MCF 10A (cell line): ENCODE data around the gene OPCML. TPM values are rescaled to one million over a fixed set of nuclear protein-coding genes. Genes with fewer than 3 reads are reported as not detected.

Experiments used
- BruUV-seq: library from RNA; stranded (reverse); fragments of 400-500 nt; replicated peaks from 2 replicates; lab custom pipeline; 2021; lab: Mats Ljungman, UMichigan
- CTCF ChIA-PET: fragments of 300-600 bp; sonication (Branson Sonifier 250); formaldehyde crosslinking; extraction: SDS; loops from one replicate; lab custom pipeline; 2021; ENCODE audit warnings: antibody characterized with exemption, inconsistent platforms; lab: Yijun Ruan, JAX
- POLR2A ChIA-PET: fragments of 300-600, 350-650 bp; sonication (Branson Sonifier 250); formaldehyde crosslinking; extraction: SDS; loops from one replicate; lab custom pipeline; 2020; ENCODE audit warnings: antibody characterized with exemption, inconsistent platforms; lab: Yijun Ruan, JAX
- DNase-seq: peaks from one replicate; pipeline ENCODE4 v3.0.0-alpha.2; 2018; ENCODE audit not compliant: unreplicated experiment
- H3K27ac Mint-ChIP-seq: one replicate; pipeline ENCODE4 v1.8.0; 2022; ENCODE audit warnings: mild to moderate bottlenecking, low read depth, mixed read lengths; ENCODE audit not compliant: unreplicated experiment
- H3K27me3 Mint-ChIP-seq: one replicate; pipeline ENCODE4 v1.8.0; 2022; ENCODE audit warnings: mixed read lengths; ENCODE audit not compliant: insufficient read depth, unreplicated experiment
- H3K36me3 Mint-ChIP-seq: one replicate; pipeline ENCODE4 v1.8.0; 2022; ENCODE audit warnings: mild to moderate bottlenecking, moderate library complexity, mixed read lengths; ENCODE audit not compliant: insufficient read depth, unreplicated experiment
- H3K4me1 Mint-ChIP-seq: one replicate; pipeline ENCODE4 v1.8.0; 2022; ENCODE audit warnings: mixed read lengths; ENCODE audit not compliant: insufficient read depth, unreplicated experiment
- H3K4me3 Mint-ChIP-seq: one replicate; pipeline ENCODE4 v1.8.0; 2022; ENCODE audit warnings: mild to moderate bottlenecking, moderate library complexity, mixed read lengths; ENCODE audit not compliant: unreplicated experiment
- H3K9me3 Mint-ChIP-seq: one replicate; pipeline ENCODE4 v1.8.0; 2022; ENCODE audit warnings: mixed read lengths; ENCODE audit not compliant: unreplicated experiment
- intact Hi-C: fragments of 100-400 bp; cut with micrococcal nuclease; formaldehyde crosslinking; loops from 2 replicates; pipeline ENCODE4 v1.14.1; 2022
- total RNA-seq: library from RNA; stranded (reverse); gene quantifications from 2 replicates; pipeline ENCODE4 v1.2.3, GENCODE V29; 2022
- TF ChIP-seq, protein P1 (sequence below): fragments of 200-600 bp; IDR thresholded peaks from one replicate; pipeline ENCODE4 v1.8.0; 2022; ENCODE audit warnings: antibody characterized with exemption, mild to moderate bottlenecking; ENCODE audit not compliant: unreplicated experiment

OPCML gene
- total RNA-seq, 1 experiment from 2014 or later: not detected

DNA sequence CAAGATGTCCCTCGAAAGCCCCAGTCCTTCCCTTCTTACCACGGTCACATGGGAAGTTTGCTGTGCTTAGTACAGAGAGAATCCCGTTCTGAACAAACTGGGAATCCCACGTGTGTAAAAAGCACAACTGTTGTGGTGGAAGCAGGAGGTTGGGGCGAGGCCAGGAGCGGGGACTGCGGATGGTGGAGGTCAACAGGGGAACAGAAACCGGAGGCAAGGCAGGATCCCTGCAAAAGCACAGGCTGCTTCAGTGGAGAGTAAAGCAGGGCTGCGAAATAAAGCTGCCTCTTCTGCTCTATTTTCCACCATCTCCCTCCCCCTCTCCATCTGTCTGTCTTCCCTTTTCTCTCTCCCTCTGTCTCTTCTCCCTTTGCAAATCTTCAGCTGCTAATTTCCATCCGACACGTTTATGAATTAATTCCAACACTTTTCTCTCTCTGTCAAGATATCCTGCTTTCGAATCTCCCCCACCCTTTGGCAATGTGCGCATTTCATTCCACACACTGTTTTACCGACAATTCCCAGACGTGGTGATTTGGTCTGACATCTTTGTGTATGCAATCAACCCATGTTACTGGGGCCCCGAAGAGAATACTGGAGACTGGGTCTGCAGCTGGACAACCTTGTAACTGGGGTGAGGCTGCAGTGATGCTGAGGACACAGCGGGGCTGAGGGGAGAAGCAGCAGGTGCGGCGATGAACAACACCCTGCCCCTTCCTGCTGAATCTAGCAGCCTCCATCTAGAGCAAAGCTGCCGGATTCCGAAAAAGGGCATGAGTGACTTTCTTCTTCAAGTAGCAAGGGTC lies 571.8 kb downstream of the OPCML start:
- BruUV-seq: no TSS peak
- intact Hi-C loops: no loop called here
- Mint-ChIP-seq H3K4me1 (no peaks in the 10 kb centered on the region), H3K36me3 (no peaks in the 10 kb centered on the region), H3K27me3 (no peaks in the 10 kb centered on the region), H3K4me3 (no peak overlapping the region), H3K27ac (no peak overlapping the region), H3K9me3 (peaks cover 43% of the 10 kb centered on the region)
- TF ChIP-seq, protein P1, sequence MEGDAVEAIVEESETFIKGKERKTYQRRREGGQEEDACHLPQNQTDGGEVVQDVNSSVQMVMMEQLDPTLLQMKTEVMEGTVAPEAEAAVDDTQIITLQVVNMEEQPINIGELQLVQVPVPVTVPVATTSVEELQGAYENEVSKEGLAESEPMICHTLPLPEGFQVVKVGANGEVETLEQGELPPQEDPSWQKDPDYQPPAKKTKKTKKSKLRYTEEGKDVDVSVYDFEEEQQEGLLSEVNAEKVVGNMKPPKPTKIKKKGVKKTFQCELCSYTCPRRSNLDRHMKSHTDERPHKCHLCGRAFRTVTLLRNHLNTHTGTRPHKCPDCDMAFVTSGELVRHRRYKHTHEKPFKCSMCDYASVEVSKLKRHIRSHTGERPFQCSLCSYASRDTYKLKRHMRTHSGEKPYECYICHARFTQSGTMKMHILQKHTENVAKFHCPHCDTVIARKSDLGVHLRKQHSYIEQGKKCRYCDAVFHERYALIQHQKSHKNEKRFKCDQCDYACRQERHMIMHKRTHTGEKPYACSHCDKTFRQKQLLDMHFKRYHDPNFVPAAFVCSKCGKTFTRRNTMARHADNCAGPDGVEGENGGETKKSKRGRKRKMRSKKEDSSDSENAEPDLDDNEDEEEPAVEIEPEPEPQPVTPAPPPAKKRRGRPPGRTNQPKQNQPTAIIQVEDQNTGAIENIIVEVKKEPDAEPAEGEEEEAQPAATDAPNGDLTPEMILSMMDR: no peak
- ChIA-PET CTCF (interaction anchor here (1.2 kb wide), 1 partner anchor 19 kb away, joined by 4 read pairs; no protein-coding TSS in a partner anchor), POLR2A (no interaction called here)
- no peak for DNase-seq

DNA sequence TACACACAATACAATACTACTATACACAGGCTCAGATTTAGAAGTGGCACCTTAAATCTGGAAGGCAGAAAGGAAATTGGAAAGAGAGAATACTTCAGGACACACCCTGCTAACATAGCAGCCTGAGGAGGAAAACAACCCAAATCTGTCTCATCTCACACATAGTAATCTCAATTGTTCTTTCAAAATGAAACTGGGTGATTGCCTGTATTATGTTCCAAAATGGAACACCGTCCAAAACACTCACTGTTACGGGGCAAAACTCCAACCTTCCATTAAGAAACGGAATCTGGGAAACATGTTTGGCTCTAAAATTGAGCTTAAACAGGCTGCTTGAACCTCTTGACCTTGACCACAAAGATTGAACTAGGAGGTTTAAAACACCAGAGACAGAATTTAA lies 572.6 kb downstream of the OPCML start:
- no peak for DNase-seq
- TF ChIP-seq, protein P1: no peak
- no peaks in the 10 kb centered on the region for H3K27me3 Mint-ChIP-seq
- no peaks in the 10 kb centered on the region for H3K4me1 Mint-ChIP-seq
- no peak overlapping the region for H3K27ac Mint-ChIP-seq
- no TSS peak for BruUV-seq
- ChIA-PET POLR2A (no interaction called here), CTCF (interaction anchor here (1.0 kb wide), 1 partner anchor 23 kb away, joined by 3 read pairs; no protein-coding TSS in a partner anchor)
- no peak overlapping the region for H3K4me3 Mint-ChIP-seq
- H3K36me3 Mint-ChIP-seq: no peaks in the 10 kb centered on the region
- intact Hi-C loops: no loop called here
- peaks cover 47% of the 10 kb centered on the region for H3K9me3 Mint-ChIP-seq

DNA sequence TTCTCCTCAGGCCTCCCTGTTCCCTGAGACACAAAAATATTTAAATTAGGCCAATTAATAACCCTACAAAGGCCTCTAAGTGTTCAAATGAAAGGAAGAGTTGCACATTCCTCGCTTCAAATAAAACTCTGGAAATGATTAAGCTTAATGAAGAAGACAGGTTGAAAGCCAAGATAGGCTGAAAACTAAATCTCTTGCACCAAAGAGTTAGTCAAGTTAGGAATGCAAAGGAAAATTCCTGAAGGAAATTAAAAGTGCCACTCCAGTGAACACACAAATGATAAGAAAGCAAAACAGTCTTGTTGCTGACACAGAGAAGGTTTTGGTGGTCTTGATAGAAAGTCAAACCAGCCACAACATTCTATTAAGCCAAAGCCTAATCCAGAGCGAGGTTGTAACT lies 574.4 kb downstream of the OPCML start:
- intact Hi-C loops: no loop called here
- peaks cover 47% of the 10 kb centered on the region for H3K9me3 Mint-ChIP-seq
- BruUV-seq: no TSS peak
- no peak overlapping the region for H3K4me3 Mint-ChIP-seq
- POLR2A ChIA-PET: no interaction called here
- TF ChIP-seq, protein P1: no peak
- CTCF ChIA-PET: interaction anchor here (0.6 to 2.4 kb wide), 2 partner anchors 18 to 1455 kb away, joined by 3 to 21 read pairs; no protein-coding TSS in a partner anchor
- no peaks in the 10 kb centered on the region for H3K4me1 Mint-ChIP-seq
- no peak overlapping the region for H3K27ac Mint-ChIP-seq
- H3K27me3 Mint-ChIP-seq: no peaks in the 10 kb centered on the region
- no peak for DNase-seq
- no peaks in the 10 kb centered on the region for H3K36me3 Mint-ChIP-seq

DNA sequence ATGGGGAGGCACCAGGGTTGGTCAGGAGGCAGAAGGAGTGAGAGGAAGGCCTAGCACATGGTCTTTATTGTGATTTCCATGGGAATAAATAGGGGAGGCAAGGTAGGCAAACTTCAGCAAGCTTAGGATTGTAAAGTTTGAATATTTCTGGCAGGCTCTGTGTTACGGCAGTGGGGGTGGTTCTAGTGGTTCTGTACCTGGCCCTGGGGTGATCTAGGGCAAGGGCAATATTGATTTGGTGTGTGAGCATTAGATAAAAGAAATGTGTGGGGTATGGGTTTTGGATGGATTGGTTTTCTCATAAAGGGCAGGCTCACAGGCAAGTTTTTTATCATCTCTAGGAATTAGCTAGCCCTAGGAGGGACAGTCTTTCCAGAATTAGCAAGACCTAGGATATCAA lies 584.0 kb downstream of the OPCML start:
- Mint-ChIP-seq H3K27me3 (no peaks in the 10 kb centered on the region), H3K36me3 (no peaks in the 10 kb centered on the region), H3K9me3 (peaks cover 27% of the 10 kb centered on the region), H3K4me3 (no peak overlapping the region), H3K27ac (no peak overlapping the region), H3K4me1 (no peaks in the 10 kb centered on the region)
- BruUV-seq: no TSS peak
- intact Hi-C loops: no loop called here
- DNase-seq: no peak
- CTCF ChIA-PET: interaction anchor here (5.3 kb wide), 1 partner anchor 7 kb away, joined by 29 read pairs; no protein-coding TSS in a partner anchor
- POLR2A ChIA-PET: no interaction called here
- TF ChIP-seq, protein P1: no peak
